ENCODE measurements around the gene COX4I1.
"Not testable (repeated sequence)": the region's sequence is repeated elsewhere in the genome, so short reads cannot be mapped to it uniquely, and the experiment has no call there.

The COX4I1 gene

GRCh38 chr16:85823328-85823920 lies 23.9 kb downstream of the COX4I1 start:
- no peak for DNase-seq (ENCODE audit: low read depth, low spot score)

- no peak for DNase-seq (ENCODE audit: low read depth, low spot score)
Measured at GRCh38 chr16:85824161-85825135, 25.0 kb downstream of the COX4I1 start.

- DNase-seq (ENCODE audit: low read depth, low spot score): no peak
Measured at GRCh38 chr16:85825326-85825725, 25.8 kb downstream of the COX4I1 start.

GRCh38 chr16:85826686-85827247 lies 27.3 kb downstream of the COX4I1 start:
- DNase-seq (ENCODE audit: low read depth, low spot score): no peak

GRCh38 chr16:85828166-85828565 lies 28.7 kb downstream of the COX4I1 start:
- no peak for DNase-seq (ENCODE audit: low read depth, low spot score)

- no peak for DNase-seq (ENCODE audit: low read depth, low spot score)
Measured at GRCh38 chr16:85829171-85829719, 29.8 kb downstream of the COX4I1 start.

GRCh38 chr16:85829751-85830445 lies 30.4 kb downstream of the COX4I1 start:
- DNase-seq (ENCODE audit: low read depth, low spot score): no peak

- no peak for DNase-seq (ENCODE audit: low read depth, low spot score)
Measured at GRCh38 chr16:85830821-85831220, 31.3 kb downstream of the COX4I1 start.

GRCh38 chr16:85832570-85833218 lies 33.2 kb downstream of the COX4I1 start:
- no peak for DNase-seq (ENCODE audit: low read depth, low spot score)

- no peak for DNase-seq (ENCODE audit: low read depth, low spot score)
Measured at GRCh38 chr16:85833219-85833920, 33.9 kb downstream of the COX4I1 start.

- DNase-seq (ENCODE audit: low read depth, low spot score): no peak
Measured at GRCh38 chr16:85834741-85835140, 35.2 kb downstream of the COX4I1 start.

- DNase-seq (ENCODE audit: low read depth, low spot score): no peak
Measured at GRCh38 chr16:85835227-85835751, 35.8 kb downstream of the COX4I1 start.

GRCh38 chr16:85835956-85836705 lies 36.6 kb downstream of the COX4I1 start:
- no peak for DNase-seq (ENCODE audit: low read depth, low spot score)

- no peak for DNase-seq (ENCODE audit: low read depth, low spot score)
Measured at GRCh38 chr16:85836706-85837582, 37.4 kb downstream of the COX4I1 start.

GRCh38 chr16:85837654-85838053 lies 38.2 kb downstream of the COX4I1 start:
- not testable (repeated sequence) for DNase-seq (ENCODE audit: low read depth, low spot score)

- no peak for DNase-seq (ENCODE audit: low read depth, low spot score)
Measured at GRCh38 chr16:85838381-85838780, 38.9 kb downstream of the COX4I1 start.

GRCh38 chr16:85838876-85839585 lies 39.5 kb downstream of the COX4I1 start:
- no peak for DNase-seq (ENCODE audit: low read depth, low spot score)

- DNase-seq (ENCODE audit: low read depth, low spot score): no peak
Measured at GRCh38 chr16:85839681-85840240, 40.3 kb downstream of the COX4I1 start.

Data from iPS DF 19.7 (cell line).